B cell (primary cell): ENCODE data around the gene IFNAR2.

Experiments
- CTCF ChIP-seq: fragments of 200-600 bp; IDR thresholded peaks from one replicate; pipeline ENCODE4 v1.8.0; 2022; ENCODE audit warnings: antibody characterized with exemption, mild to moderate bottlenecking
- EZH2 ChIP-seq: IDR thresholded peaks from 2 replicates; pipeline ENCODE4 v1.6.1; 2012; ENCODE audit warnings: borderline replicate concordance, low read depth, mild to moderate bottlenecking, moderate library complexity, low read length; ENCODE audit not compliant: insufficient read depth, poor library complexity, severe bottlenecking

- TF ChIP-seq EZH2: no peak
- TF ChIP-seq CTCF: peak; percentile 92
Measured at GRCh38 chr21:33196941-33197374, 32.8 kb upstream of the IFNAR2 start.
